HCT116 (cell line): ENCODE measurements around the gene WBP1L. TPM values are rescaled to one million over a fixed set of nuclear protein-coding genes. Genes with fewer than 3 reads are reported as not detected.

ENCODE experiments used
- ATAC-seq: fragments of 200-7000 bp; cut with Tn5 transposase; 2 replicates; pipeline ENCODE4 v1.9.1; 2020; ENCODE audit warnings: mild to moderate bottlenecking, moderate library complexity
- BruUV-seq: library from RNA; stranded (reverse); fragments of 400-500 nt; replicated peaks from 2 replicates; lab custom pipeline; 2021; lab: Mats Ljungman, UMichigan
- CTCF ChIA-PET: fragments of 300-600 bp; sonication (Branson Sonifier 250); formaldehyde crosslinking; loops from one replicate; lab custom pipeline; 2021; ENCODE audit warnings: antibody characterized with exemption; lab: Charles Lee
- POLR2A ChIA-PET: fragments of 300-600, 350-600 bp; sonication (Branson Sonifier 250); formaldehyde crosslinking; loops from one replicate; lab custom pipeline; 2021; ENCODE audit warnings: antibody characterized with exemption; lab: Charles Lee
- RAD21 ChIA-PET, 2 experiments: fragments of 300-600 bp; sonication (Branson Sonifier 250); formaldehyde crosslinking; loops; one replicate each; lab custom pipeline; 2023; ENCODE audit warnings: low total read pairs in 2 of 2; ENCODE audit not compliant: uncharacterized antibody in 2 of 2, unreplicated experiment in 2 of 2, low non-redundant PET in 1 of 2; lab: Charles Lee
- DNase-seq: peaks from one replicate; pipeline ENCODE4 v3.0.0-alpha.2; 2010; ENCODE audit warnings: low read depth, low spot score
- H2AFZ ChIP-seq: fragments of 200-600 bp; shearing (Covaris generic), sonication (generic); 2 replicates; pipeline ENCODE4 v1.6.1; 2017; ENCODE audit warnings: low read depth, mixed run types, mixed read lengths, antibody characterized with exemption, low read length; ENCODE audit not compliant: poor library complexity, severe bottlenecking
- H3K27ac ChIP-seq: 2 replicates; pipeline ENCODE4 v1.5.1; 2012; ENCODE audit warnings: low read depth, low read length
- H3K27me3 ChIP-seq: fragments of 200-600 bp; sonication (generic); 2 replicates; pipeline ENCODE4 v1.6.1; 2016; ENCODE audit warnings: mixed run types, low read length, mixed read lengths; ENCODE audit not compliant: insufficient read depth
- H3K36me3 ChIP-seq, 2 experiments: fragments of 200-500 bp in 1 of 2; fragments of 200-600 bp in 1 of 2; sonication (Bioruptor generic) in 1 of 2; sonication (generic) in 1 of 2; 2 replicates each; pipeline versions ENCODE4 v1.5.1 to v1.6.1; 2014 to 2016; ENCODE audit warnings: low read length in 2 of 2, inconsistent platforms in 1 of 2, mixed read lengths in 1 of 2, mixed run types in 1 of 2; ENCODE audit not compliant: insufficient read depth in 2 of 2, control insufficient read depth in 1 of 2
- H3K4me1 ChIP-seq, 2 experiments: fragments of 200-600 bp in 1 of 2; sonication (generic) in 1 of 2; 2 replicates each; pipeline versions ENCODE4 v1.5.1 to v1.6.1; 2012 to 2017; ENCODE audit warnings: low read length in 2 of 2, inconsistent platforms in 1 of 2, mild to moderate bottlenecking in 1 of 2, mixed read lengths in 1 of 2, mixed run types in 1 of 2, moderate library complexity in 1 of 2; ENCODE audit not compliant: insufficient read depth in 2 of 2, control insufficient read depth in 1 of 2
- H3K4me2 ChIP-seq: fragments of 200-600 bp; sonication (generic); 2 replicates; pipeline ENCODE4 v1.6.1; 2017; ENCODE audit warnings: mixed run types, low read length, mixed read lengths
- H3K4me3 ChIP-seq, 2 experiments: fragments of 200-600 bp in 1 of 2; sonication (generic) in 1 of 2; replicated peaks in 1 of 2; 2 replicates each; pipeline ENCODE4 v1.5.1; 2011 to 2016; ENCODE audit warnings: low read length in 2 of 2, control low read depth in 1 of 2, low read depth in 1 of 2, mild to moderate bottlenecking in 1 of 2, mixed read lengths in 1 of 2, mixed run types in 1 of 2
- H3K79me2 ChIP-seq: fragments of 200-600 bp; sonication (generic); 2 replicates; pipeline ENCODE4 v1.6.1; 2017; ENCODE audit warnings: mild to moderate bottlenecking, mixed run types, low read length, moderate library complexity, mixed read lengths; ENCODE audit not compliant: insufficient read depth
- H3K9ac ChIP-seq: fragments of 200-600 bp; sonication (generic); 2 replicates; pipeline ENCODE4 v1.6.1; 2016; ENCODE audit warnings: low read length, mixed read lengths
- H3K9me2 ChIP-seq: fragments of 200-600 bp; sonication (generic), shearing (Covaris generic); 2 replicates; pipeline ENCODE4 v1.6.1; 2017; ENCODE audit warnings: mixed run types, mild to moderate bottlenecking, moderate library complexity; ENCODE audit not compliant: insufficient read depth
- H3K9me3 ChIP-seq, 2 experiments: fragments of 200-500 bp in 1 of 2; fragments of 200-600 bp in 1 of 2; sonication (Bioruptor generic) in 1 of 2; sonication (generic) in 1 of 2; 2 replicates each; pipeline ENCODE4 v1.6.1; 2014 to 2017; ENCODE audit warnings: low read length in 2 of 2, mixed read lengths in 2 of 2, inconsistent platforms in 1 of 2, low read depth in 1 of 2, mild to moderate bottlenecking in 1 of 2, mixed run types in 1 of 2, moderate library complexity in 1 of 2; ENCODE audit not compliant: control insufficient read depth in 1 of 2, insufficient read depth in 1 of 2
- H4K20me1 ChIP-seq: fragments of 200-600 bp; sonication (generic), shearing (Covaris generic); 2 replicates; pipeline ENCODE4 v1.6.1; 2017; ENCODE audit warnings: mixed run types, mild to moderate bottlenecking, moderate library complexity; ENCODE audit not compliant: insufficient read depth
- CEBPB ChIP-seq: IDR thresholded peaks from 2 replicates; pipeline ENCODE4 v1.6.1; 2012; ENCODE audit warnings: low read depth
- EZH2phosphoT487 ChIP-seq: fragments of 200-600 bp; IDR thresholded peaks from 2 replicates; pipeline ENCODE4 v1.6.1; 2018; ENCODE audit warnings: antibody characterized with exemption, borderline replicate concordance
- POLR2AphosphoS5 ChIP-seq: IDR thresholded peaks from 2 replicates; pipeline ENCODE4 v1.6.1; 2011; ENCODE audit warnings: mild to moderate bottlenecking, low read depth, low read length, moderate library complexity
- RAD21 ChIP-seq: IDR thresholded peaks from 2 replicates; pipeline ENCODE4 v1.6.1; 2012; ENCODE audit warnings: low read depth, mild to moderate bottlenecking
- intact Hi-C: fragments of 100-400 bp; cut with micrococcal nuclease; formaldehyde crosslinking; loops from 2 replicates; pipeline ENCODE4 v1.10.0; 2022
- total RNA-seq: library from RNA; stranded (reverse); gene quantifications from one replicate; pipeline ENCODE4 v1.2.1, GENCODE V29; 2021; ENCODE audit not compliant: unreplicated experiment
- TF ChIP-seq, protein P1 (sequence below): IDR thresholded peaks from 2 replicates; pipeline ENCODE4 v1.6.1; 2012

WBP1L gene
- total RNA-seq, 1 experiment from 2014 or later = 25.2 TPM

DNA sequence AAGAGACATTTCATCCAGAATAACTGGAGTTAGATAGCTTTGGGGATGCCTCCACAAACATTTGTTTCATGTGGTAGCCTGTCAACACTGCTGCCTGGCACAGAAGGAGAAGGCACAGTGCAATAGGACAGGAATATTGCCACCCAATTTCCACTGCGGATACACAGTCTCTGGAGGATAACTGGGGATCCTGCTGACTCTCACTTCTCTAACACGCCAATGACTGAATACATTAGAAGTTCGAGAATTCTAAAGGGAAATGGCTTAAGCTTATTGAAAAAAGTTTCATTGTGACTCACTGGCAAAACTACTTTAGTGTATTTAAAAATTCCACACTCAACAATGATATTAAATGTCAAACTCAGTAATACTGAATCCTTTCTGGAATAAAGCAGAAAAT, 42.5 kb upstream of the WBP1L start:
- ChIA-PET CTCF (no interaction called here), RAD21 (no interaction called here), POLR2A (no interaction called here)
- no peak overlapping the region for H3K4me2 ChIP-seq
- no peak overlapping the region for H3K4me3 ChIP-seq
- no TSS peak for BruUV-seq
- H3K9me2 ChIP-seq = no peaks in the 10 kb centered on the region
- no peak for DNase-seq
- H3K9ac ChIP-seq = no peak overlapping the region
- H3K27ac ChIP-seq = no peak overlapping the region
- no peaks in the 10 kb centered on the region for H3K79me2 ChIP-seq
- H4K20me1 ChIP-seq = no peaks in the 10 kb centered on the region
- H3K36me3 ChIP-seq = peaks cover 0 to 8% of the 10 kb centered on the region in 2 experiments; a peak in 3 of 4 replicates
- H3K4me1 ChIP-seq = no peaks in the 10 kb centered on the region
- TF ChIP-seq POLR2AphosphoS5 = no peak
- TF ChIP-seq, all 23 proteins: peak for 0
- H3K9me3 ChIP-seq = no peaks in the 10 kb centered on the region
- no peaks in the 10 kb centered on the region for H3K27me3 ChIP-seq
- H2AFZ ChIP-seq = no peak overlapping the region
- no peak for ATAC-seq
- intact Hi-C loops = no loop called here

DNA sequence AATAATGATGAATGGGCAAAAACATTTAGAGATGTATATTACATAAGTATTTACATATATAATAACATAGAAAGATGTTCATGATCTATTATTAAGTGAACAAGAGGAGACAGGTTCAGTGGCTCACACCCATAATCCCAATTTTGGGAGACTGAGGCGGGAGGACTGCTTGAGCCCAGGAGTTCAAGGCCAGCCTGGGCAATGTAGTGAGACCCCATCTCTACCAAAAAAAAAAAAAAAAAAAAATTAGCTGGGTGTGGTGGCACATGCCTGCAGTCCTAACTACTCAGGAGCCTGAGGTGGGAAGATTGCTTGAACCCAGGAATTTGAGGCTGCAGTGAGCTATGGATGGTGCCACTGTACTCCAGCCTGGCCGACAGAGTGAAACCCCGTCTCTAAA, 42.0 kb upstream of the WBP1L start:
- Histone ChIP-seq H3K9ac (no peak overlapping the region), H3K79me2 (no peaks in the 10 kb centered on the region), H3K9me3 (no peaks in the 10 kb centered on the region), H3K9me2 (no peaks in the 10 kb centered on the region), H3K27ac (no peak overlapping the region), H3K36me3 (peaks cover 0 to 5% of the 10 kb centered on the region in 2 experiments; a peak in 3 of 4 replicates), H4K20me1 (no peaks in the 10 kb centered on the region), H3K4me3 (no peak overlapping the region), H3K27me3 (no peaks in the 10 kb centered on the region), H3K4me2 (no peak overlapping the region), H2AFZ (no peak overlapping the region), H3K4me1 (no peaks in the 10 kb centered on the region)
- CTCF ChIA-PET = no interaction called here
- no peak for TF ChIP-seq CEBPB
- no peak for TF ChIP-seq RAD21
- TF ChIP-seq, protein P1, sequence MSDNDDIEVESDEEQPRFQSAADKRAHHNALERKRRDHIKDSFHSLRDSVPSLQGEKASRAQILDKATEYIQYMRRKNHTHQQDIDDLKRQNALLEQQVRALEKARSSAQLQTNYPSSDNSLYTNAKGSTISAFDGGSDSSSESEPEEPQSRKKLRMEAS = no peak
- no peak for TF ChIP-seq EZH2phosphoT487
- no peak for ATAC-seq
- BruUV-seq = no TSS peak
- RAD21 ChIA-PET = no interaction called here
- POLR2A ChIA-PET = interaction anchor here (1.4 kb wide), 1 partner anchor 8 kb away, joined by 6 read pairs; no protein-coding TSS in a partner anchor
- no peak for DNase-seq
- intact Hi-C loops = no loop called here
